K562 (cell line): ENCODE data around the gene ARHGAP35. TPM values are rescaled to one million over a fixed set of nuclear protein-coding genes. Genes with fewer than 3 reads are reported as not detected.

Experiments used
- ATAC-seq: fragments of 200-7000 bp; cut with Tn5 transposase; 3 replicates; pipeline ENCODE4 v1.9.1; 2020; ENCODE audit warnings: moderate library complexity
- BruUV-seq: library from RNA; stranded (reverse); fragments of 400-500 nt; replicated peaks from 2 replicates; lab custom pipeline; 2021; lab: Mats Ljungman, UMichigan
- CTCF ChIA-PET: fragments of 300-600 bp; formaldehyde crosslinking; extraction: SDS; loops from one replicate; lab custom pipeline; 2021; ENCODE audit warnings: low intra/inter-chr PET ratio; lab: Yijun Ruan, JAX
- POLR2A ChIA-PET: fragments of 300-600, 350-650 bp; sonication (Branson Sonifier 250); formaldehyde crosslinking; extraction: SDS; loops from one replicate; lab custom pipeline; 2021; ENCODE audit warnings: antibody characterized with exemption, inconsistent platforms; lab: Yijun Ruan, JAX
- DNase-seq, 4 experiments: peaks; one replicate each; pipeline versions ENCODE4 v3.0.0 to v3.0.0-alpha.2; 2011 to 2018; ENCODE audit warnings: low spot score in 3 of 4, mixed read lengths in 3 of 4; ENCODE audit errors: extremely low read depth in 1 of 4
- FAIRE-seq: peaks from 2 replicates; lab custom pipeline; 2011; peaks lifted over from hg19 to GRCh38; lab: Jason Lieb, UNC
- H2AFZ ChIP-seq: 2 replicates; pipeline ENCODE4 v1.6.0; 2011; ENCODE audit warnings: low read depth, low read length, control low read depth, inconsistent platforms
- H3K27ac ChIP-seq: fragments of 200-600 bp; 3 replicates; pipeline ENCODE4 v1.8.0; 2011; ENCODE audit warnings: low read depth, mild to moderate bottlenecking, control low read depth, inconsistent platforms, low read length, moderate library complexity, mixed read lengths; ENCODE audit errors: extremely low read depth
- H3K27me3 ChIP-seq, 2 experiments: fragments of 300-600 bp in 1 of 2; 2 replicates in 1 of 2; 3 replicates in 1 of 2; pipeline versions ENCODE4 v1.6.0 to v1.8.0; 2011; ENCODE audit warnings: inconsistent platforms in 2 of 2, low read length in 2 of 2, mild to moderate bottlenecking in 1 of 2, mixed read lengths in 1 of 2, moderate library complexity in 1 of 2; ENCODE audit not compliant: control insufficient read depth in 2 of 2, insufficient read depth in 2 of 2
- H3K36me3 ChIP-seq: fragments of 300-600 bp; 3 replicates; pipeline ENCODE4 v1.8.0; 2011; ENCODE audit warnings: mild to moderate bottlenecking, low read length, inconsistent platforms; ENCODE audit not compliant: control insufficient read depth, insufficient read depth
- H3K4me1 ChIP-seq, 2 experiments: fragments of 200-600 bp in 1 of 2; replicated peaks in 1 of 2; 2 replicates in 1 of 2; 3 replicates in 1 of 2; pipeline versions ENCODE4 v1.5.1 to v1.8.0; 2011; ENCODE audit warnings: inconsistent platforms in 2 of 2, low read length in 2 of 2, mild to moderate bottlenecking in 1 of 2, mixed read lengths in 1 of 2, moderate library complexity in 1 of 2; ENCODE audit not compliant: control insufficient read depth in 2 of 2, insufficient read depth in 2 of 2
- H3K4me2 ChIP-seq: 2 replicates; pipeline ENCODE4 v1.6.1; 2011; ENCODE audit warnings: low read length, control low read depth, inconsistent platforms, mixed read lengths; ENCODE audit not compliant: insufficient read depth
- H3K4me3 ChIP-seq: fragments of 200-600 bp; sonication (generic), shearing (Covaris generic); 2 replicates; pipeline ENCODE4 v1.5.1; 2016; ENCODE audit warnings: control low read depth, inconsistent platforms
- H3K79me2 ChIP-seq: fragments of 200-600 bp; 3 replicates; pipeline ENCODE4 v1.8.0; 2011; ENCODE audit warnings: low read length, inconsistent platforms; ENCODE audit not compliant: control insufficient read depth, insufficient read depth
- H3K9ac ChIP-seq, 2 experiments: 2 replicates each; pipeline versions ENCODE4 v1.6.0 to v1.6.1; 2011; ENCODE audit warnings: low read depth in 2 of 2, low read length in 2 of 2, control low read depth in 1 of 2, inconsistent platforms in 1 of 2, mild to moderate bottlenecking in 1 of 2, mixed read lengths in 1 of 2; ENCODE audit not compliant: insufficient read depth in 1 of 2
- H3K9me1 ChIP-seq: one replicate; pipeline ENCODE4 v1.6.0; 2011; ENCODE audit warnings: inconsistent platforms, mild to moderate bottlenecking, low read length, moderate library complexity; ENCODE audit not compliant: control insufficient read depth, insufficient read depth
- H3K9me3 ChIP-seq: replicated peaks from 2 replicates; pipeline ENCODE4 v1.5.1; 2011; ENCODE audit warnings: low read depth, low read length, inconsistent platforms; ENCODE audit not compliant: control insufficient read depth, insufficient read depth
- H4K20me1 ChIP-seq: replicated peaks from 2 replicates; pipeline ENCODE4 v1.6.1; 2011; ENCODE audit warnings: low read length, inconsistent platforms, mixed read lengths; ENCODE audit not compliant: control insufficient read depth, insufficient read depth
- ASH1L ChIP-seq: fragments of 450-650 bp; IDR thresholded peaks from 2 replicates; pipeline ENCODE4 v1.6.1; 2018; ENCODE audit warnings: borderline replicate concordance, mild to moderate bottlenecking, low read depth; ENCODE audit not compliant: partially characterized antibody
- C11orf30 ChIP-seq: fragments of 450-650 bp; IDR thresholded peaks from 2 replicates; pipeline ENCODE4 v1.6.1; 2016; ENCODE audit warnings: low read depth, mild to moderate bottlenecking
- CHD4 ChIP-seq: fragments of 200-600 bp; sonication (generic); IDR thresholded peaks from 3 replicates; pipeline ENCODE4 v1.6.1; 2012; ENCODE audit warnings: low read depth, mild to moderate bottlenecking, mixed read lengths, low read length, inconsistent platforms; ENCODE audit not compliant: insufficient read depth, insufficient replicate concordance, poor library complexity, severe bottlenecking
- CXXC5 ChIP-seq: fragments of 250-450 bp; sonication (Bioruptor Pico); IDR thresholded peaks from 2 replicates; pipeline ENCODE4 v1.8.0; 2022; ENCODE audit warnings: inconsistent platforms, mild to moderate bottlenecking, moderate library complexity
- EP400 ChIP-seq: fragments of 450-650 bp; IDR thresholded peaks from 2 replicates; pipeline ENCODE4 v1.6.1; 2017; ENCODE audit warnings: antibody characterized with exemption, mild to moderate bottlenecking, moderate library complexity
- FOSL1 ChIP-seq: fragments of 200-800 bp; sonication (Bioruptor generic); conservative IDR thresholded peaks from 2 replicates; pipeline ENCODE4 v1.6.1; 2016; ENCODE audit warnings: missing genetic modification characterization, missing compliant biosample characterization
- GATA2 ChIP-seq: sonication (generic); formaldehyde crosslinking; IDR thresholded peaks from 2 replicates; pipeline ENCODE4 v1.4.0; 2020; ENCODE audit warnings: mild to moderate bottlenecking, missing genetic modification reagents
- GTF2B ChIP-seq: IDR thresholded peaks from 2 replicates; pipeline ENCODE4 v1.6.1; 2011; ENCODE audit not compliant: insufficient read length; ENCODE audit errors: extremely low read depth
- KDM2B ChIP-seq: fragments of 250-450 bp; sonication (Bioruptor Pico); IDR thresholded peaks from 2 replicates; pipeline ENCODE4 v1.8.0; 2021; ENCODE audit warnings: mild to moderate bottlenecking, moderate library complexity
- NRF1 ChIP-seq, 2 experiments: fragments of 450-650 bp; IDR thresholded peaks in 1 of 2; conservative IDR thresholded peaks in 1 of 2; 2 replicates each; pipeline ENCODE4 v1.6.1; 2014; ENCODE audit warnings: mild to moderate bottlenecking in 2 of 2
- PHF21A ChIP-seq: fragments of 450-650 bp; IDR thresholded peaks from 2 replicates; pipeline ENCODE4 v1.6.1; 2017; ENCODE audit warnings: low read depth, borderline replicate concordance
- PRPF4 ChIP-seq: fragments of 200-400 bp; formaldehyde crosslinking; IDR thresholded peaks from one replicate; pipeline ENCODE4 v1.6.1; 2017; ENCODE audit warnings: low read length, low read depth, mild to moderate bottlenecking; ENCODE audit not compliant: insufficient read depth, poor library complexity, severe bottlenecking
- SETDB1 ChIP-seq: IDR thresholded peaks from one replicate; pipeline ENCODE4 v1.6.1; 2012; ENCODE audit warnings: low read length, control low read depth, inconsistent platforms
- SMARCA4 ChIP-seq: fragments of 450-650 bp; IDR thresholded peaks from 2 replicates; pipeline ENCODE4 v1.6.1; 2016
- SP1 ChIP-seq: sonication (generic); formaldehyde crosslinking; IDR thresholded peaks from 2 replicates; pipeline ENCODE4 v1.8.1; 2022; ENCODE audit warnings: mild to moderate bottlenecking, missing genetic modification reagents
- SPI1 ChIP-seq: IDR thresholded peaks from 2 replicates; pipeline ENCODE4 v1.6.1; 2011; ENCODE audit warnings: low read depth, low read length, control low read depth, borderline replicate concordance
- ZNF239 ChIP-seq: fragments of 250-450 bp; sonication (Bioruptor Pico); IDR thresholded peaks from 2 replicates; pipeline ENCODE4 v1.4.0; 2020; ENCODE audit warnings: mild to moderate bottlenecking
- WGBS: fragments of 100-300 bp; shearing (Covaris generic); methylation state at CpG from one replicate; pipeline ENCODE4 v1.1.6; 2016; ENCODE audit warnings: low coverage, mixed read lengths; ENCODE audit not compliant: insufficient coverage; ENCODE audit errors: missing lambda C conversion rate; 5-methylcytosine and 5-hydroxymethylcytosine counted together
- in situ Hi-C: fragments of 300-500 bp; cut with MboI; formaldehyde crosslinking; loops from 4 replicates; pipeline ENCODE4 v1.15.0; 2018; ENCODE audit warnings: inconsistent platforms, mixed read lengths
- intact Hi-C: fragments of 100-400 bp; cut with micrococcal nuclease; formaldehyde crosslinking; loops from 2 replicates; pipeline ENCODE4 v1.14.2; 2022
- polyA plus RNA-seq, 8 experiments: library from polyadenylated mRNA; depleted of rRNA in 4 of 8; stranded (reverse) in 5 of 8; unstranded in 3 of 8; fragments of >200 nt; fragmentation: Nextera tagmentation in 2 of 8; fragmentation: Illumina TruSeq in 1 of 8; extraction: Ambion mirVana in 2 of 8; extraction: Trizol in 1 of 8; gene quantifications; 2 replicates each; pipeline versions ENCODE4 v1.2.1 to v1.2.3, GENCODE V29; 2011 to 2014; ENCODE audit warnings: inconsistent platforms in 1 of 8, missing spikeins in 1 of 8
- total RNA-seq, 7 experiments: library from RNA; depleted of rRNA in 6 of 7; stranded (reverse); fragments of >200 nt in 6 of 7; fragmentation: Illumina TruSeq in 2 of 7; extraction: Trizol in 2 of 7; gene quantifications; 2 replicates each; pipeline versions ENCODE4 v1.2.1 to v1.2.3, GENCODE V29; 2011 to 2021; ENCODE audit warnings: low replicate concordance in 1 of 7

Gene ARHGAP35
- total and polyA plus RNA-seq, 9 of the 15 experiments (the other 6 are each of a cell fraction or from before 2014, with no cell fraction given) = 0.27 to 26.4 (median 10.2) TPM

- intact Hi-C loops (no loop called here), in situ Hi-C loops (no loop called here)
- Histone ChIP-seq H3K36me3 (no peaks in the 10 kb centered on the region), H3K27ac (no peak overlapping the region), H3K4me3 (no peak overlapping the region), H3K4me2 (no peak overlapping the region), H3K27me3 (no peaks in the 10 kb centered on the region), H3K9me1 (no peaks in the 10 kb centered on the region), H3K79me2 (peaks cover 57% of the 10 kb centered on the region), H3K4me1 (peaks cover 3 to 25% of the 10 kb centered on the region in 2 experiments), H3K9ac (no peak overlapping the region), H4K20me1 (peaks cover 29% of the 10 kb centered on the region), H2AFZ (no peak overlapping the region), H3K9me3 (no peaks in the 10 kb centered on the region)
- ChIA-PET POLR2A (interaction anchor here (0.7 to 1.6 kb wide), 2 partner anchors 11 to 37 kb away, joined by 3 to 4 read pairs; no protein-coding TSS in a partner anchor), CTCF (no interaction called here)
- FAIRE-seq (no peak), DNase-seq (no peak), ATAC-seq (no peak)
- WGBS = 57% methylated on average over 4 of the region's 4 CpGs
- TF ChIP-seq SETDB1 = no peak
- BruUV-seq = no TSS peak
Measured at GRCh38 chr19:46902402-46902766, 41.6 kb downstream of the ARHGAP35 start.

- Histone ChIP-seq H3K9ac (no peak overlapping the region), H3K9me1 (no peaks in the 10 kb centered on the region), H3K36me3 (no peaks in the 10 kb centered on the region), H3K79me2 (peaks cover 61% of the 10 kb centered on the region), H2AFZ (no peak overlapping the region), H3K9me3 (no peaks in the 10 kb centered on the region), H3K4me1 (peaks cover 3 to 25% of the 10 kb centered on the region in 2 experiments), H3K4me3 (no peak overlapping the region), H3K27ac (no peak overlapping the region), H3K4me2 (no peak overlapping the region), H3K27me3 (no peaks in the 10 kb centered on the region), H4K20me1 (peaks cover 29% of the 10 kb centered on the region)
- DNase-seq (no peak), FAIRE-seq (no peak), ATAC-seq (no peak)
- BruUV-seq = no TSS peak
- in situ Hi-C loops = no loop called here
- WGBS = 0% methylated on average over 3 of the region's 3 CpGs
- ChIA-PET POLR2A (interaction anchor here (0.8 to 1.0 kb wide), 2 partner anchors 10 to 41 kb away, joined by 4 read pairs; no protein-coding TSS in a partner anchor), CTCF (no interaction called here)
- intact Hi-C loops = no loop called here
- TF ChIP-seq PHF21A (no peak), C11orf30 (no peak), GTF2B (no peak), KDM2B (CRISPR knock-in tag) (no peak), SPI1 (no peak), ASH1L (no peak), GATA2 (CRISPR knock-in tag) (no peak), SMARCA4 (peak; percentile 52; the same call in 1 of the 2 replicates), EP400 (no peak), CHD4 (no peak), ZNF239 (CRISPR knock-in tag) (no peak), NRF1 (conservative IDR thresholded peaks at IDR 0.05 in 1 of 2, IDR thresholded peaks at IDR 0.05 in 1 of 2) (no peak), PRPF4 (no peak), CXXC5 (0 out of 2 replicates have a peak, but pooled peaks have one; percentile 15), FOSL1 (peak; percentile 80), SP1 (CRISPR knock-in tag) (no peak)
Measured at GRCh38 chr19:46903458-46903857, 42.7 kb downstream of the ARHGAP35 start.
